BE2C (cell line): Measurements from ENCODE around the gene CYP2W1.

Source experiments
- DNase-seq: peaks from one replicate; pipeline ENCODE4 v3.0.0-alpha.2; 2020
- H3K27me3 ChIP-seq: fragments of 250-450 bp; sonication (Bioruptor Pico); 2 replicates; pipeline ENCODE4 v1.5.1; 2020; ENCODE audit warnings: mild to moderate bottlenecking
- H3K36me3 ChIP-seq: fragments of 250-450 bp; sonication (Bioruptor Pico); 2 replicates; pipeline ENCODE4 v1.5.1; 2020; ENCODE audit warnings: mild to moderate bottlenecking
- H3K4me1 ChIP-seq: fragments of 250-450 bp; sonication (Bioruptor Pico); 2 replicates; pipeline ENCODE4 v1.5.1; 2020
- H3K4me3 ChIP-seq: 2 replicates; pipeline ENCODE4 v1.5.1; 2011; ENCODE audit warnings: low read depth, low read length
- H3K9me3 ChIP-seq: fragments of 250-450 bp; sonication (Bioruptor Pico); 2 replicates; pipeline ENCODE4 v1.5.1; 2020
- CTCF ChIP-seq: IDR thresholded peaks from 2 replicates; pipeline ENCODE4 v1.5.1; 2012; ENCODE audit warnings: mild to moderate bottlenecking, low read depth, low read length

CYP2W1 gene

GRCh38 chr7:1015196-1016121 is 32.5 kb downstream of the CYP2W1 start:
- Histone ChIP-seq H3K4me3 (no peak overlapping the region), H3K9me3 (no peaks in the 10 kb centered on the region), H3K27me3 (no peaks in the 10 kb centered on the region), H3K36me3 (peaks cover 13% of the 10 kb centered on the region), H3K4me1 (no peaks in the 10 kb centered on the region)
- no peak for TF ChIP-seq CTCF
- no peak for DNase-seq

GRCh38 chr7:1016577-1017531 is 33.9 kb downstream of the CYP2W1 start:
- H3K27me3 ChIP-seq: no peaks in the 10 kb centered on the region
- H3K4me1 ChIP-seq: no peaks in the 10 kb centered on the region
- no peak for TF ChIP-seq CTCF
- DNase-seq: no peak
- peaks cover 24% of the 10 kb centered on the region for H3K36me3 ChIP-seq
- H3K4me3 ChIP-seq: no peak overlapping the region
- no peaks in the 10 kb centered on the region for H3K9me3 ChIP-seq

DNA sequence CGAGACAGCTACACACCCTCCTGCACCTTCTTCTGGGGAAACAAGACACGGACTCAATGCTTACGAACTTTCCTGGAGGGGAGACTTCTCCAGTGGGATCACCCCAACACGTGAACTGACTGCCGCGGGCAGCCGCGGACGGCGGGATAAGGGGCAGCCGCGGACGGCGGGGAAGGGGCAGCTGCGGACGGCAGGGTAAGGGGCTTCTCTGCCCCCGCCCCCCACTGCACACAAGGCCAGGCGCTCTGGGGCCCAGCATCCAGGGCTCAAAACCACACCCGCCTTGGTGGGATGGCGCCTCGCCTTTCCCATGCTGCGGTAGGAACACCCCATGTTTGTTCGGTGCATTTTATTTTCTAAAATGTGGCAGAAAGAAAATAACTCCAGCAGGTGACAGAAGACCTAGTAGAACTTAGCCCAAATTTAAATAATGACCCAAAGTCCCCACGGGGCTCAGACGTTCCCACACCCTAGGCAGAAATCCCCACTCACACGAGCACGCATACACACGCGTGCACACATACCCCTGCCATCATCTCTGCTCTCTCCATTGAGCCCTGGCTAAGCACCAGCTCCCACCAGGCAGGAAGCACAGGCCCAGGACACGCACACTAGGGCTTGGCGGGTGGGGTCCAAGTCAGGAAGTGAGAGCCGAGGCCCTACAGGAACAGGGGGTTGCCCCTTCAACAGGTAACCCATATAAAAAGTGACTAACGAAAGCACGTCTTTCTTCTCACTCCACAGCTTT is 34.8 kb downstream of the CYP2W1 start:
- no peaks in the 10 kb centered on the region for H3K27me3 ChIP-seq
- no peaks in the 10 kb centered on the region for H3K4me1 ChIP-seq
- no peaks in the 10 kb centered on the region for H3K9me3 ChIP-seq
- TF ChIP-seq CTCF: no peak
- peaks cover 22% of the 10 kb centered on the region for H3K36me3 ChIP-seq
- no peak overlapping the region for H3K4me3 ChIP-seq
- no peak for DNase-seq

DNA sequence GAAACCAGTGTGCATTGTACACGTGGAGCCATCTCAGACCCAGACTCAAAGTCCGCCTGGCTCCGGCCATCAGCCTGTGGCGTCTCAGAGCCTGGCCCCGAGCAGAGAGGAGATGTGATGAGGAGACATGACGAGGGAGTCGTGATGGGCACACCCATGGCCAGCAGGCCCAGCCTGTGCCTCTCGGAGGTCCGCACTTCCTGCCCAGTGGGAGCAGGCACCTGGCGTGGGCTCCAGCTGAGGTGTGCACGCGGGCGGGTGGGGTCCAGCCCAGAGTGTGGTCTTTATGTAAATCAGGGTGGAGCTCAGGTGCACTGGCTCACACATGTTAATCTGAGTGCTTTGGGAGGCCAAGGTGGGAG is 35.3 kb downstream of the CYP2W1 start:
- no peaks in the 10 kb centered on the region for H3K9me3 ChIP-seq
- TF ChIP-seq CTCF: no peak
- no peak for DNase-seq
- H3K4me1 ChIP-seq: no peaks in the 10 kb centered on the region
- peaks cover 22% of the 10 kb centered on the region for H3K36me3 ChIP-seq
- no peaks in the 10 kb centered on the region for H3K27me3 ChIP-seq
- H3K4me3 ChIP-seq: no peak overlapping the region

GRCh38 chr7:1019255-1019785 is 36.3 kb downstream of the CYP2W1 start:
- Histone ChIP-seq H3K4me1 (no peaks in the 10 kb centered on the region), H3K4me3 (no peak overlapping the region), H3K27me3 (no peaks in the 10 kb centered on the region), H3K9me3 (no peaks in the 10 kb centered on the region), H3K36me3 (peaks cover 22% of the 10 kb centered on the region)
- DNase-seq: no peak
- no peak for TF ChIP-seq CTCF
